Stimulated activated CD8-positive, alpha-beta memory T cell treated with anti-CD3 and anti-CD28 coated beads, Interleukin-15, amount 100 ng/mL, for 4 hours (primary cell): Measurements from ENCODE around the gene SIRPG.
"Not testable (repeated sequence)": the region's sequence is repeated elsewhere in the genome, so short reads cannot be mapped to it uniquely, and the experiment has no call there.

Experiments
- DNase-seq, 2 donors: peaks; one replicate each; pipeline ENCODE4 v3.0.0-alpha.2; 2020; ENCODE audit warnings: low read depth in 2 of 2

The SIRPG gene

GRCh38 chr20:1635291-1635979 lies 22.1 kb downstream of the SIRPG start:
- no peak for DNase-seq

DNA sequence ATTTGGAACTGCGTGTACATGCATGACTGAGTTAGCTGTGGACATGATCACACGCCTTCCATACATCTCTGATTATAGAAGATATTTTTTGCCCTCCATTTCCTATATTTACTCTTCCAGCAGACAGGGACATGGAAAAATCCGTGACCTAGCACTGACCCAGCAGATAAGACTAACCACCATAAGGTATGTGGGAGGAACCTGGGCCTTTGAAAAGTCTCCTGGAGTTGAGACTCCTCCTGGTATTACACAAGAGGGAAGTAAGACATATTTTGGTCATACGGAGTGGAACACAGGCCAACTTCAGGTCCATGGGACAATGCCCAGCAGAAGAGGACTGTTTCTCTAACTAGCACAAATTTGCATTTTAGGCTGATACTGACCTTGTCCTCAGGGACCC lies 24.0 kb downstream of the SIRPG start:
- DNase-seq, result no peak

DNA sequence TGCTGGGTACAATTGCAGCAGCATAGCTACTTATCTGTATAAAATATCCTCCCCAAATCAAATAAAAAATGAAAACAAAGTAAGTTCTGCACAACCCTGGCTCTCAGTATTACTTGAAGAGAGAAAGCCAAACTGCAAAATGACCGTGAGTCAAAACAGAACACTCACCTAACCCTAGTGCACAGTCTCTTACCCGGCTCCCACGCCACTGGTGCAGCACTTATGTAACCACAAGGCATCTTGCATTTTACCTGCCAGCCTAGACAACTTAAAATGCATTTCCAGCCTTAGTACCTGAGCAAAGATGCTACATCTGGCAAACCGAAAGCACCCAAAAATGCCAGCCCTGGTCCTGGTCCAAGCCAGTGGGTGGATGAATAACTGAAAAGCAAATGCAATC lies 25.4 kb downstream of the SIRPG start:
- DNase-seq, result no peak

DNA sequence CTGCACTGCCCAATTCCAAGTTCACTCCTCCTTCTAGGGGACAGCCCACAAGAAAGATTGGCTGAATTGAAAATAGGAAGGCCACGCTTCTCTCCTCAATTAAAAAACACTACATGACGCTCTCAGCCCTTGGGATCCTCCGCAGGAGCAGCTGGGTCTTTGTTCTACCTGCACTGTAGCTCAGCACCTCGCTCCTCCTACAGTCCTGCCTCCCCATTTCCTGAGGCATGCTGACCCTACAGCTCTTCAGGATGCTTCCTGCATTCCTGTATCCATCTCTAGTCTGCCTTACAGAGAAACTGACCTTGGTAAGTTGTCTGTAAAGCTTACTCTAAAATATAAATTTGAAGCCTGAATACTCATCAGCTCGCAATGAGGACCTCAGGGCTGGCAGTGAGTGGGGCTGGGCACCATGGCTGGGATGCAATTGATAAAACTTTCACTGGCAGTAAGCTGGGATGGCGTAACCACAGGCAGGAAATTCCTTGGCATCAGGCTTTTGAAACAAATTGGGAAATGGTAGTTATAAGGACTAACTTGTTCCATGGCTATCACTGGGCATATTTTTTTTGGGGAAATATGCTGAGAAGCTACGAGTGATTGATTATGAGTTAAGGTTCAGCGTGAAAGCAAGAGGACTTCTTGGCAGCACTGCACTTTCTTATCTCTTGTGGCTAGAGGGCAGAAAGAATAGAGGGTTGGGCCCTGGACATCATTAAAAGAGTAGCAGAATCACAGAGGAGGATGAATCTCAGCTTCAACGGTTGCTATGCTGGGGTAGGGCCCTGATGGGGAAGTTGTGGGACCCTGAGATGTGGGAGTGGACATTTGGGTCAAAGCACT lies 26.0 kb downstream of the SIRPG start:
- no peak for DNase-seq

GRCh38 chr20:1630186-1630585 lies 27.4 kb downstream of the SIRPG start:
- no peak for DNase-seq

DNA sequence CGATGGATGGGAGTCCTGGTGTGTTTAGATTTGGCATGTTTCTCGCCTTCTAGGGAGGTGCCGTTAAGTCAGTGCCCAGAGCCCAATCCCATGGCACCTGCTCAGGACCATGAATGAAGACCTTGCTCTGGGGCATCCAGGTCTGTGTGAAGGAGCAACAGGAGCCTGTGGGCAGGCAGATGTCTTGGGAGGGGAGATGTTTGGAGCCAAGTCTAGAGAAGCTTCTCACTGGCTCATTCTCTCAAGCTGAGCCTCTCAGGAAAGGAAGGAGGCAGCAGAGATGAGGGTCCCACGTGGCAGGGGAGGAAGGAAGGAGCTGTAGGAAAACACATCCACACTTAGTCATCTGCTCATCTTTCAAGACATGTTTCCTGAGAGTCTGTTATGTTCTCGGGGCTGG lies 28.3 kb downstream of the SIRPG start:
- no peak for DNase-seq

- no peak for DNase-seq
Observed at GRCh38 chr20:1628621-1629020, 29.0 kb downstream of the SIRPG start.

GRCh38 chr20:1627200-1627550 lies 30.4 kb downstream of the SIRPG start:
- no peak for DNase-seq

- no peak for DNase-seq
Observed at GRCh38 chr20:1626528-1627199, 30.9 kb downstream of the SIRPG start.

GRCh38 chr20:1625083-1625690 lies 32.4 kb downstream of the SIRPG start:
- DNase-seq, result no peak

- no peak for DNase-seq
Observed at GRCh38 chr20:1623501-1624205, 33.9 kb downstream of the SIRPG start.

DNA sequence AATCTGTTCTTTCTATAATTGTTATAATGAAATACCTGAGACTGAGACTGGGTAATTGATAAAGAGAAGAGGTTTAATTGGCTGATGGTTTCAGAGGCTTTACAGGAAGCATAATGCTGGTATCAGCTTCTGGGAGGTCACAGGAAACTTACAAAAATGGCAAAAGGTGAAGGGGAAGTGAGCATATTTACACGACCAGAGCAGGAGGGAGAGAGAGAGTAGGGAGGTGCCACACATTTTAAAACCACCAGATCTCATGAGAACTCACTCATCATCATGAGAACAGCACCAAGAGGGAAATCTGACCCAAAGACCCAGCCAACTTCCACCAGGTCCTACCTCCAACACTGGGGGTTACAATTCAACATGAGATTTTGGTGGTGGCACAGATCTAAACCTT lies 35.1 kb downstream of the SIRPG start:
- no peak for DNase-seq

DNA sequence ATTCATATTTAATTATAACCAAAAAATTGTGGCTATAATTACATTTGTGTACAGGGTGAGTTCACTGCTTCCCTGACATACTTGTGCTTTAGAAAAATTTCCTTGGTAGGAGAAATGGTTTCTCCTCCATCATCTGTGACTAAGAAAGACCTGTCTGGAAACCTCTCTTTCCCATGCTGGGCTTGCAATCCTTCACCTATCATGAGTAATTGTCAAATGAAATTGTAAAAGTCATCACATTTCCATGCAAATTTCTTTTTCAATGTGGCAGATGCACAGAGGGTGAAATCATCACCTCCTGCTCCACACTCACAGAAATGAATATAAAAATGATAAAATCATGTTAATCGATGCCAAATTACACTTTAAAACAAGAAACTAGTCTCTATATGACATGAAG lies 36.3 kb downstream of the SIRPG start:
- no peak for DNase-seq

GRCh38 chr20:1619861-1620444 lies 37.6 kb downstream of the SIRPG start, which contains the start of gene SIRPB1:
Gene SIRPB1 (minus strand): TSS chr20:1620009. CDS start chr20:1619944, 65 bp downstream.
- DNase-seq, result no peak

GRCh38 chr20:1618954-1619540 lies 38.5 kb downstream of the SIRPG start:
- no peak for DNase-seq

- DNase-seq, result no peak
Observed at GRCh38 chr20:1618479-1618878, 39.1 kb downstream of the SIRPG start.

GRCh38 chr20:1616858-1617434 lies 40.6 kb downstream of the SIRPG start:
- DNase-seq, result no peak

GRCh38 chr20:1610404-1610803 lies 47.2 kb downstream of the SIRPG start:
- not testable (repeated sequence) for DNase-seq

GRCh38 chr20:1608678-1609347 lies 48.8 kb downstream of the SIRPG start:
- not testable (repeated sequence) for DNase-seq

- no peak for DNase-seq
Observed at GRCh38 chr20:1600736-1601135, 56.8 kb downstream of the SIRPG start.
